Fibroblast of pulmonary artery (primary cell): ENCODE measurements around the gene PHOSPHO2.

Experiments
- DNase-seq: peaks from one replicate; pipeline ENCODE4 v3.0.0-alpha.2; 2010; ENCODE audit warnings: low read depth
- H3K4me3 ChIP-seq: replicated peaks from 2 replicates; pipeline ENCODE4 v1.5.1; 2011; ENCODE audit warnings: low read depth, mild to moderate bottlenecking, control low read depth, low read length, moderate library complexity
- TF ChIP-seq, protein P1 (sequence below): IDR thresholded peaks from 2 replicates; pipeline ENCODE4 v1.5.1; 2011; ENCODE audit warnings: mild to moderate bottlenecking, control low read depth, low read length, inconsistent platforms; ENCODE audit errors: missing control alignments

PHOSPHO2 gene

DNA sequence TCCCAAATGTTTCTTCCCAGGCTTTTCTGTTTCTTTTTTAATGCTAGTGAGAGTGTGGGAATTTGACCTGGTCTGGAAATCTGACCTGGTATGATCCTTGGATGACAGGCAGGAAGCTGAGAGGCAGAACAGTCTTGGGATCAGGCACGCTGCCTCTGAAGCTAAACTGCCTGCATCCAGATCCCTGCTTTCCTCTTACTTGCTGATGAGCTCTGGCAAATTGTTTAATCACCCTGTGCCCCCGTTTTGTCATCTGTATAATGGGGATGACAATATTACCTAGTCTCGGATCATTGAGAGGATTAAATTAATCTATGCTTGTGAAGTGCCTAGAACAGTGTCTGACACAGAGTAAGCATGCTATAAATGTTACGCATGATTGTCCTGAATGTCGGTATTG lies 42.6 kb downstream of the PHOSPHO2 start:
- TF ChIP-seq, protein P1, sequence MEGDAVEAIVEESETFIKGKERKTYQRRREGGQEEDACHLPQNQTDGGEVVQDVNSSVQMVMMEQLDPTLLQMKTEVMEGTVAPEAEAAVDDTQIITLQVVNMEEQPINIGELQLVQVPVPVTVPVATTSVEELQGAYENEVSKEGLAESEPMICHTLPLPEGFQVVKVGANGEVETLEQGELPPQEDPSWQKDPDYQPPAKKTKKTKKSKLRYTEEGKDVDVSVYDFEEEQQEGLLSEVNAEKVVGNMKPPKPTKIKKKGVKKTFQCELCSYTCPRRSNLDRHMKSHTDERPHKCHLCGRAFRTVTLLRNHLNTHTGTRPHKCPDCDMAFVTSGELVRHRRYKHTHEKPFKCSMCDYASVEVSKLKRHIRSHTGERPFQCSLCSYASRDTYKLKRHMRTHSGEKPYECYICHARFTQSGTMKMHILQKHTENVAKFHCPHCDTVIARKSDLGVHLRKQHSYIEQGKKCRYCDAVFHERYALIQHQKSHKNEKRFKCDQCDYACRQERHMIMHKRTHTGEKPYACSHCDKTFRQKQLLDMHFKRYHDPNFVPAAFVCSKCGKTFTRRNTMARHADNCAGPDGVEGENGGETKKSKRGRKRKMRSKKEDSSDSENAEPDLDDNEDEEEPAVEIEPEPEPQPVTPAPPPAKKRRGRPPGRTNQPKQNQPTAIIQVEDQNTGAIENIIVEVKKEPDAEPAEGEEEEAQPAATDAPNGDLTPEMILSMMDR, result no peak
- H3K4me3 ChIP-seq, result no peak overlapping the region
- DNase-seq, result no peak

DNA sequence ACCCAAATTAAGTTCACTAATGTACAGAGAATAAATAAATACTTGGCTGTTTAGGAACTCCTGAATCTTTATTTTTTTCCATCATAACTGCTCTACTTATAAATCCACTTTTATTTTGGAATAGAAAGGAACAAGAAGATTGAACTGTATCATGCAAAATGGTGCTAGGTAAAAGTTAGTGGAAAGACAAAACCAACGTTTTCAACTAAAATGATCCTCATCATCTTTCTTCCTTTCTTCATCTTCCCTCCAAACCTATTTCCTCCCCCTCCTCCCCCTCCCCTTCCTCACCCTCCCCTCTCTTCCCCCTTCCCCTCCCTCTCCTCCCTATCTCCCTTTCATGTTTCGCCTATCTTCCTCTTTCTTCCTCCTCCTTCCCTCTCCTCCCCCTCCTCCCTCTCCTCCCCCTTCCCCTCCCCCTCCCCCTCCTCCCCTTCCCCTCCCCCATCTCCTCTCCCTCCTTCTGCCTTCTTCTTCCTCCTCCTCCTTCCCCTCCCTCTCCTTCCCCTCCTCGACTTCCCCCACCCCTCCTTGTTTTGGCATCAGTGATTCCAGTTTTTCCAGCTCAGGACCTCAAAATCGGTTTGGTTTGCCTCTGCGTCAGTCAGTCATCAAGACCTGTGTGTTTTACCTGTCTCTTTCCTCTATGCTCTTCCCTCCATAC lies 44.4 kb downstream of the PHOSPHO2 start:
- TF ChIP-seq, protein P1, result no peak
- no peak for DNase-seq
- H3K4me3 ChIP-seq, result no peak overlapping the region

DNA sequence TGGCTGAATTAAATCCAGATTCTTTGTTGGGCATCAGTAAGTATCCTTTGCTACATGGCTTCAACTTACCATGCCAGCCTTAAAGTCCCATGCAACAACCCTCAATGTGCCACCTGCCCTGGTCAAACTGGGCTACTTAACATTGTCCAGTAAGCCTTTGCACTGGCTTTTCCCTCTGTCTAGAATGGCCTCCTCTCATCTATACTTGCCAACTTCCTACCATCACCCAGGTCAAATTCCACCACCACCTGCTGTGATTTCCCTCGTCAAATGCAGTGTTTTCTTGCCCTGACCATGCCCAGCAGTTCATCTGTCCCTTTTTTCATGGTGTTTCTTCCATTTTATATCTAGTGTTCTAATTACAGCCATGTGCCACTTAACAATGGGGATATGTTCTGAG lies 45.1 kb downstream of the PHOSPHO2 start:
- DNase-seq, result no peak
- H3K4me3 ChIP-seq, result no peak overlapping the region
- TF ChIP-seq, protein P1, result no peak

DNA sequence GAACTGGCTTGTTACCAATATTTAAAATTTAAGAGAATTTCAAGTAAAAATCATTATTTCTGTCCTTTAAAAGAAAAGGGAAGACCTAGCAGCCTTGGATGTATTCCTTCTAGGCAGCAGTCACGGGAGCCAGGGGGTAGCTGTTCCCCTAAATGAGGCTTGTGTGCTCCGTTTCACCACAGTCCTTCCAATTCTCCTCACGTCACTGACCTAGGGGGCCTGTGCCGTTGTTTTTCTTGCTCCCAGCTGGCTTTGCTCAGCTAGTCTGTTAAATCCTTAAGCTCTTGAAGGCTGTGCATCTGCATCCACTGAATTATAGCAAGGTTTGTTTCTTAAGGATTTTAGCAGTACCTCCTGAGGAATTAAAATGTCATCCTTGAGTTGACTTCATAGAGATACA lies 49.3 kb downstream of the PHOSPHO2 start:
- H3K4me3 ChIP-seq, result no peak overlapping the region
- DNase-seq, result no peak
- TF ChIP-seq, protein P1, result no peak

DNA sequence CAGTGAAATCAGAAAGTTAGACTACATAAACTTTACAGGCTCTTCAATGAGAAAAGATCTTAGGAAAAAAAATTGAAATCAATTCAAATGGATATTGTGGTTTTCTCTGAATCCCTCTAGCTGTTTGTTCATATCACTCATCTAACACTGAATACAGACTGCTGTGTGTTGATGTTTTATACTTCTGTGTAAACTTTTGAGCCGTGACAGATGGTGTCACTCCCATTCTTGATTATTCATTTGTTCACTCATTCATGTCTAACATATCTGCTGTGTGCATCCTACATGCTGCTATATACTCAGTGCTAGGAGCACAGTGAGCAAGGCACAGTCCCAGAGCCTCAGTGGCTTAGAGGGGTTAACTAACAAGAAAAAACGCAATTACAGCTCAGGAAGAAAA lies 52.0 kb downstream of the PHOSPHO2 start:
- TF ChIP-seq, protein P1, result no peak
- DNase-seq, result no peak
- no peak overlapping the region for H3K4me3 ChIP-seq

DNA sequence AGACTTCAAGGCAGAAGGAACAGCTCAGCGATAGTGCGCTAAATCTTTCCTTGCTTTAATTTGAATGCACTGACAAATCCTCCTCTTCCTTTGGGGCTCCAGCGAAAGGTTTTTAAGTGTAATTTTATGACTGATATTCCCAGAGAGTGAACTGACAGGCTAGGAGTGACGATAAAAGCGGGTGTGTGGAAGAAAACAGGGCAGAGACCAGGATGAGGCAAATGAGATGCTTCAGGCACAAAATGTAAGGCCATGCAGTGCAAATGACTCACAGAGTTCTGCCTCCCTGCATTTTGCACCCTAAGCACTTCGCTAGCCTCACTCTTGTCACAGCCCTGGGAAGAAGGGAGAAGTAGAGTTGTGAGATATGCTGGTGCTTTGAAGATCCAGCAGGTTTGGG lies 54.0 kb downstream of the PHOSPHO2 start:
- DNase-seq, result no peak
- H3K4me3 ChIP-seq, result no peak overlapping the region
- TF ChIP-seq, protein P1, result no peak
